Panc1 (cell line): ENCODE data around the gene MIF. TPM values are rescaled to one million over a fixed set of nuclear protein-coding genes. Genes with fewer than 3 reads are reported as not detected.

Source experiments
- ATAC-seq: fragments of 200-7000 bp; cut with Tn5 transposase; 2 replicates; pipeline ENCODE4 v1.9.1; 2020; ENCODE audit warnings: mild to moderate bottlenecking, moderate library complexity
- BruUV-seq: library from RNA; stranded (reverse); fragments of 400-500 nt; replicated peaks from 2 replicates; lab custom pipeline; 2021; lab: Mats Ljungman, UMichigan
- CTCF ChIA-PET: fragments of 300-600 bp; sonication (Branson Sonifier 250); formaldehyde crosslinking; loops from one replicate; lab custom pipeline; 2022; ENCODE audit warnings: antibody characterized with exemption; lab: Charles Lee
- POLR2A ChIA-PET: fragments of 300-600 bp; sonication (Branson Sonifier 250); formaldehyde crosslinking; loops from one replicate; lab custom pipeline; 2022; ENCODE audit warnings: antibody characterized with exemption; lab: Charles Lee
- DNase-seq: peaks from one replicate; pipeline ENCODE4 v3.0.0-alpha.2; 2010; ENCODE audit warnings: low read depth, low spot score
- H3K27ac ChIP-seq: 2 replicates; pipeline ENCODE4 v1.5.1; 2011; ENCODE audit warnings: mild to moderate bottlenecking, low read length, inconsistent platforms
- H3K27me3 ChIP-seq: fragments of 200-500 bp; sonication (Bioruptor generic); 2 replicates; pipeline ENCODE4 v1.6.0; 2014; ENCODE audit warnings: low read length, inconsistent platforms; ENCODE audit not compliant: control insufficient read depth, insufficient read depth
- H3K36me3 ChIP-seq: fragments of 200-500 bp; sonication (Bioruptor generic); 2 replicates; pipeline ENCODE4 v1.5.1; 2014; ENCODE audit warnings: inconsistent platforms, mild to moderate bottlenecking, low read length, moderate library complexity; ENCODE audit not compliant: control insufficient read depth, insufficient read depth
- H3K4me1 ChIP-seq: 2 replicates; pipeline ENCODE4 v1.5.1; 2011; ENCODE audit warnings: inconsistent platforms, mild to moderate bottlenecking, low read length, moderate library complexity; ENCODE audit not compliant: control insufficient read depth, insufficient read depth
- H3K4me3 ChIP-seq, 2 experiments: 2 replicates each; pipeline ENCODE4 v1.5.1; 2011 to 2012; ENCODE audit warnings: low read depth in 2 of 2, low read length in 2 of 2, mild to moderate bottlenecking in 2 of 2, inconsistent platforms in 1 of 2, moderate library complexity in 1 of 2
- H3K9me3 ChIP-seq: fragments of 200-500 bp; sonication (Bioruptor generic); 2 replicates; pipeline ENCODE4 v1.5.1; 2014; ENCODE audit warnings: low read depth, mild to moderate bottlenecking, inconsistent platforms, low read length, moderate library complexity; ENCODE audit not compliant: control insufficient read depth, insufficient read depth
- CTCF ChIP-seq: fragments of 450-650 bp; IDR thresholded peaks from 2 replicates; pipeline ENCODE4 v1.5.1; 2017; ENCODE audit warnings: mild to moderate bottlenecking
- POLR2AphosphoS5 ChIP-seq: IDR thresholded peaks from 2 replicates; pipeline ENCODE4 v1.6.1; 2012; ENCODE audit warnings: mild to moderate bottlenecking, low read depth, low read length, moderate library complexity
- REST ChIP-seq, 2 experiments: IDR thresholded peaks; 2 replicates each; pipeline ENCODE4 v1.6.1; 2011 to 2012; ENCODE audit warnings: low read depth in 2 of 2, control low read depth in 1 of 2, low read length in 1 of 2, mild to moderate bottlenecking in 1 of 2, moderate library complexity in 1 of 2; ENCODE audit not compliant: insufficient read depth in 1 of 2
- SIN3A ChIP-seq: IDR thresholded peaks from 2 replicates; pipeline ENCODE4 v1.6.1; 2012; ENCODE audit warnings: low read depth, mild to moderate bottlenecking, low read length, moderate library complexity, borderline replicate concordance; ENCODE audit not compliant: insufficient read depth
- TCF7L2 ChIP-seq: IDR thresholded peaks from 2 replicates; pipeline ENCODE4 v1.6.1; 2011; ENCODE audit warnings: mild to moderate bottlenecking, low read depth, low read length, inconsistent platforms
- in situ Hi-C: cut with HindIII; loops from 2 replicates; pipeline ENCODE4 v1.10.0; 2016; ENCODE audit warnings: low sequenced_read_pairs, low pct_unique_long_range_greater_than_20kb
- intact Hi-C: fragments of 100-400 bp; cut with micrococcal nuclease; formaldehyde crosslinking; loops from one replicate; pipeline ENCODE4 v1.10.0; 2022; ENCODE audit not compliant: unreplicated experiment
- total RNA-seq: library from RNA; stranded (reverse); gene quantifications from one replicate; pipeline ENCODE4 v1.2.1, GENCODE V29; 2021; ENCODE audit not compliant: unreplicated experiment

Gene MIF
- total RNA-seq, 1 experiment from 2014 or later, result 936 TPM

GRCh38 chr22:23849009-23850006 lies 44.9 kb upstream of the MIF start:
- H3K9me3 ChIP-seq, result no peaks in the 10 kb centered on the region
- BruUV-seq, result no TSS peak
- H3K27me3 ChIP-seq, result no peaks in the 10 kb centered on the region
- in situ Hi-C loops, result no loop called here
- TF ChIP-seq REST (IDR thresholded peaks at IDR 0.05; ENCODE audit: insufficient read depth in 1 of 2, low read depth in 2 of 2, low read length in 1 of 2) (no peak), TCF7L2 (0 out of 2 replicates have a peak, but pooled peaks have one; percentile 48), CTCF (peak; percentile 94)
- H3K36me3 ChIP-seq, result no peaks in the 10 kb centered on the region
- POLR2A ChIA-PET, result no interaction called here
- H3K4me1 ChIP-seq, result no peaks in the 10 kb centered on the region; the same call in none of the 2 replicates
- CTCF ChIA-PET, result interaction anchor here (0.5 to 1.4 kb wide), 6 partner anchors 8 to 263 kb away, joined by 3 to 7 read pairs (median 4); partner anchors contain the start of gene SLC2A11
- peak overlapping the region; percentile 32 to 47 for H3K4me3 ChIP-seq
- intact Hi-C loops, result loop anchor here (10.0 kb wide), 2 partner anchors 75 to 225 kb away; partner anchors contain the start of gene MMP11
- ATAC-seq (peak; percentile 91), DNase-seq (no peak)
- no peak overlapping the region for H3K27ac ChIP-seq

GRCh38 chr22:23850136-23850611 lies 44.0 kb upstream of the MIF start:
- H3K27ac ChIP-seq, result no peak overlapping the region
- no peak overlapping the region for H3K4me3 ChIP-seq
- ChIA-PET CTCF (interaction anchor here (0.5 to 1.4 kb wide), 6 partner anchors 8 to 264 kb away, joined by 3 to 7 read pairs (median 4); partner anchors contain the start of gene SLC2A11), POLR2A (interaction anchor here (0.8 kb wide), 1 partner anchor 44 kb away, joined by 3 read pairs; no protein-coding TSS in a partner anchor)
- H3K36me3 ChIP-seq, result no peaks in the 10 kb centered on the region
- TF ChIP-seq CTCF, result no peak
- TF ChIP-seq SIN3A, result no peak
- no peak for TF ChIP-seq TCF7L2
- no peak for TF ChIP-seq POLR2AphosphoS5
- TF ChIP-seq REST (IDR thresholded peaks at IDR 0.05; ENCODE audit: insufficient read depth in 1 of 2, low read depth in 2 of 2, low read length in 1 of 2), result no peak
- H3K9me3 ChIP-seq, result no peaks in the 10 kb centered on the region
- no peak for ATAC-seq
- BruUV-seq, result no TSS peak
- no peak for DNase-seq
- in situ Hi-C loops (no loop called here), intact Hi-C loops (no loop called here)
- H3K4me1 ChIP-seq, result no peaks in the 10 kb centered on the region; the same call in none of the 2 replicates
- H3K27me3 ChIP-seq, result no peaks in the 10 kb centered on the region
